ENCODE results near the gene NFAT5.

NFAT5 gene

DNA sequence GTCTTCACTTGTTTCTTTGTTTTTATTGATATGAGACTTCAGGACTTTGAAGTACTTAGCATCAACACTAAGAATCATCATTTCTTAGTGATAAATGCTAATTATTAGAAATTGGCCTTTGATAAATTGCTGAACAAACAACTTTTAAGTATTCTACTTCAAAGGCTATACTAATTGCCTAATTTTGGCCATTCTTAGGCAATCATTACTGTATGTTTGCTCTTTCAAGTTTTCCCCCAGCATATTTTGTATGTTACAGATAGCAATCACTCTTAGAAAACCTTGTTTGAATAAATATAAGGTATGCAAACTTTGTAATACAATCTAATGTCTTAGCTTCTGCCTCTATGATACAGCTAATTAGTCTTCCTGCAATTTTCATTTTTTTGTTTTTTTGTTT lies 114.6 kb downstream of the NFAT5 start:
- H2AFZ ChIP-seq (ENCODE audit: low read length) = no peak overlapping the region
- no peak overlapping the region for H3K23ac ChIP-seq (ENCODE audit: low read depth, low read length, poor library complexity)
- H3K27me3 ChIP-seq (ENCODE audit: control insufficient read depth in 3 of 3, insufficient read depth in 3 of 3, low read depth in 1 of 3, low read length in 3 of 3) = no peaks in the 10 kb centered on the region
- no peak overlapping the region for H4K91ac ChIP-seq (ENCODE audit: low read depth, low read length, poor library complexity)
- no peak overlapping the region for H3K14ac ChIP-seq (ENCODE audit: low read length)
- no peak overlapping the region for H2BK120ac ChIP-seq (ENCODE audit: low read depth, low read length)
- H3K4me1 ChIP-seq (ENCODE audit: control insufficient read depth in 2 of 2, insufficient read depth in 1 of 2, low read depth in 1 of 2, low read length in 2 of 2) = no peaks in the 10 kb centered on the region
- no peak overlapping the region for H3K4me3 ChIP-seq (ENCODE audit: low read length in 2 of 2)
- no peak overlapping the region for H3K27ac ChIP-seq (replicated peaks; ENCODE audit: low read length)
- DNase-seq (ENCODE audit: low spot score) = no peak
- H3K36me3 ChIP-seq (replicated peaks in 1 of 2; ENCODE audit: control insufficient read depth in 2 of 2, insufficient read depth in 2 of 2, low read length in 2 of 2) = peaks cover 3 to 79% of the 10 kb centered on the region in 2 donors
- H2AK5ac ChIP-seq (ENCODE audit: low read depth, low read length) = no peak overlapping the region
- no peaks in the 10 kb centered on the region for H3K79me1 ChIP-seq (ENCODE audit: low read depth, low read length)
- H4K8ac ChIP-seq (ENCODE audit: low read depth, low read length) = no peak overlapping the region
- no peak overlapping the region for H3K18ac ChIP-seq (ENCODE audit: low read length)
- no peak overlapping the region for H2BK5ac ChIP-seq (ENCODE audit: low read length)
- no peak overlapping the region for H2BK15ac ChIP-seq (ENCODE audit: low read length)
- H3K4me2 ChIP-seq (ENCODE audit: insufficient read depth, low read length, poor library complexity, severe bottlenecking) = no peak overlapping the region
- H2BK12ac ChIP-seq (ENCODE audit: low read length) = no peak overlapping the region
- no peak overlapping the region for H3K4ac ChIP-seq (ENCODE audit: low read length)
- H3K9me3 ChIP-seq (replicated peaks in 1 of 2; ENCODE audit: control insufficient read depth in 2 of 2, insufficient read depth in 1 of 2, low read depth in 1 of 2, low read length in 2 of 2) = no peaks in the 10 kb centered on the region
- no peak overlapping the region for H3K9ac ChIP-seq (ENCODE audit: low read depth, low read length, poor library complexity)

- Histone ChIP-seq H3K14ac (ENCODE audit: low read length) (no peak overlapping the region), H2BK15ac (ENCODE audit: low read length) (no peak overlapping the region), H3K4me2 (ENCODE audit: insufficient read depth, low read length, poor library complexity, severe bottlenecking) (no peak overlapping the region), H3K23ac (ENCODE audit: low read depth, low read length, poor library complexity) (no peak overlapping the region), H3K4me1 (ENCODE audit: control insufficient read depth in 2 of 2, insufficient read depth in 1 of 2, low read depth in 1 of 2, low read length in 2 of 2) (no peaks in the 10 kb centered on the region), H2AK5ac (ENCODE audit: low read depth, low read length) (no peak overlapping the region), H2BK12ac (ENCODE audit: low read length) (no peak overlapping the region), H4K8ac (ENCODE audit: low read depth, low read length) (no peak overlapping the region), H3K4me3 (ENCODE audit: low read length in 2 of 2) (no peak overlapping the region), H3K27ac (replicated peaks; ENCODE audit: low read length) (no peak overlapping the region), H3K4ac (ENCODE audit: low read length) (no peak overlapping the region), H3K79me1 (ENCODE audit: low read depth, low read length) (no peaks in the 10 kb centered on the region), H3K9ac (ENCODE audit: low read depth, low read length, poor library complexity) (no peak overlapping the region), H2BK5ac (ENCODE audit: low read length) (no peak overlapping the region), H3K36me3 (replicated peaks in 1 of 2; ENCODE audit: control insufficient read depth in 2 of 2, insufficient read depth in 2 of 2, low read length in 2 of 2) (peaks cover 17 to 63% of the 10 kb centered on the region in 2 donors), H2BK120ac (ENCODE audit: low read depth, low read length) (no peak overlapping the region), H3K9me3 (replicated peaks in 1 of 2; ENCODE audit: control insufficient read depth in 2 of 2, insufficient read depth in 1 of 2, low read depth in 1 of 2, low read length in 2 of 2) (no peaks in the 10 kb centered on the region), H3K27me3 (ENCODE audit: control insufficient read depth in 3 of 3, insufficient read depth in 3 of 3, low read depth in 1 of 3, low read length in 3 of 3) (no peaks in the 10 kb centered on the region), H4K91ac (ENCODE audit: low read depth, low read length, poor library complexity) (no peak overlapping the region), H2AFZ (ENCODE audit: low read length) (no peak overlapping the region), H3K18ac (ENCODE audit: low read length) (no peak overlapping the region)
- no CpG with 5 or more reads among the region's 2 CpGs for WGBS, 2 donors (ENCODE audit: extremely low coverage in 2 of 2, insufficient read length in 2 of 2, insufficient replicate concordance in 1 of 2)
- DNase-seq (ENCODE audit: low spot score) = no peak
Measured at GRCh38 chr16:69688589-69688988, 122.8 kb downstream of the NFAT5 start.

DNA sequence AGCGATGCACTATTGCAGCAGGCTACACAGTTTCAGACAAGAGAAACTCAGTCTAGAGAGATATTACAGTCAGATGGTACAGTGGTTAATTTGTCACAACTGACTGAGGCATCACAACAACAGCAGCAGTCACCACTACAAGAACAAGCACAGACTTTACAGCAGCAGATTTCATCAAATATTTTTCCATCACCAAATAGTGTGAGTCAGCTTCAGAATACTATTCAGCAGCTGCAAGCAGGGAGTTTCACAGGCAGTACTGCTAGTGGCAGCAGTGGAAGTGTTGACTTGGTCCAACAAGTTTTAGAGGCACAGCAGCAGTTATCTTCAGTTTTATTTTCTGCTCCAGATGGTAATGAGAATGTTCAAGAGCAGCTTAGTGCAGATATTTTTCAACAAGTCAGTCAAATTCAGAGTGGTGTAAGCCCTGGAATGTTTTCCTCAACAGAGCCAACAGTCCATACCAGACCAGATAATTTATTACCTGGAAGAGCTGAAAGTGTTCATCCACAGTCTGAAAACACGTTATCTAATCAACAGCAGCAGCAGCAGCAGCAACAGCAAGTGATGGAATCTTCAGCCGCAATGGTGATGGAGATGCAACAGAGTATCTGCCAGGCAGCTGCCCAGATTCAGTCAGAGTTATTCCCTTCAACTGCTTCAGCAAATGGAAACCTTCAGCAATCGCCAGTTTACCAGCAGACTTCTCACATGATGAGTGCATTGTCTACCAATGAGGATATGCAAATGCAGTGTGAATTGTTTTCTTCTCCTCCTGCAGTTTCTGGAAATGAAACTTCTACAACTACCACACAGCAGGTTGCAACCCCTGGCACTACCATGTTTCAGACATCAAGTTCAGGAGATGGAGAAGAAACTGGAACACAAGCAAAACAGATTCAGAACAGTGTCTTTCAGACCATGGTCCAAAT lies 126.5 kb downstream of the NFAT5 start:
- DNase-seq (ENCODE audit: low spot score) = no peak

DNA sequence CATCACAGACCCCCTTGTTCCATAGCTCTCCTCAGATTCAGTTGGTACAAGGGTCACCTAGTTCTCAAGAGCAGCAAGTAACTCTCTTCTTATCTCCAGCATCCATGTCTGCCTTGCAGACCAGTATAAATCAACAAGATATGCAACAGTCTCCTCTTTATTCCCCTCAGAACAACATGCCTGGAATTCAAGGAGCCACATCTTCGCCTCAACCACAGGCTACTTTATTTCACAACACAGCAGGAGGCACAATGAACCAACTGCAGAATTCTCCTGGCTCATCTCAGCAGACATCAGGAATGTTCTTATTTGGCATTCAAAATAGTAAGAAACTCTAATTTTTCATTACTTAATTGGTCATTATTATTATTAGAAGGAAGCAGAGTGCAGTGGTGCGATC lies 128.2 kb downstream of the NFAT5 start:
- no peak overlapping the region for H3K9ac ChIP-seq (ENCODE audit: low read depth, low read length, poor library complexity)
- H3K9me3 ChIP-seq (replicated peaks in 1 of 2; ENCODE audit: control insufficient read depth in 2 of 2, insufficient read depth in 1 of 2, low read depth in 1 of 2, low read length in 2 of 2) = no peaks in the 10 kb centered on the region
- no peak overlapping the region for H3K4me2 ChIP-seq (ENCODE audit: insufficient read depth, low read length, poor library complexity, severe bottlenecking)
- no peak overlapping the region for H4K91ac ChIP-seq (ENCODE audit: low read depth, low read length, poor library complexity)
- no peak overlapping the region for H3K18ac ChIP-seq (ENCODE audit: low read length)
- peaks cover 29 to 83% of the 10 kb centered on the region in 2 donors for H3K36me3 ChIP-seq (replicated peaks in 1 of 2; ENCODE audit: control insufficient read depth in 2 of 2, insufficient read depth in 2 of 2, low read length in 2 of 2)
- H3K4me3 ChIP-seq (ENCODE audit: low read length in 2 of 2) = no peak overlapping the region
- peaks cover 0 to 2% of the 10 kb centered on the region in 2 donors for H3K4me1 ChIP-seq (ENCODE audit: control insufficient read depth in 2 of 2, insufficient read depth in 1 of 2, low read depth in 1 of 2, low read length in 2 of 2)
- DNase-seq (ENCODE audit: low spot score) = no peak
- no peaks in the 10 kb centered on the region for H3K27me3 ChIP-seq (ENCODE audit: control insufficient read depth in 3 of 3, insufficient read depth in 3 of 3, low read depth in 1 of 3, low read length in 3 of 3)
- no peak overlapping the region for H3K23ac ChIP-seq (ENCODE audit: low read depth, low read length, poor library complexity)
- WGBS, 2 donors (ENCODE audit: extremely low coverage in 2 of 2, insufficient read length in 2 of 2, insufficient replicate concordance in 1 of 2) = no CpG with 5 or more reads among the region's 2 CpGs
- H4K8ac ChIP-seq (ENCODE audit: low read depth, low read length) = no peak overlapping the region
- H3K27ac ChIP-seq (replicated peaks; ENCODE audit: low read length) = no peak overlapping the region
- no peak overlapping the region for H2AFZ ChIP-seq (ENCODE audit: low read length)
- no peak overlapping the region for H2BK120ac ChIP-seq (ENCODE audit: low read depth, low read length)
- no peak overlapping the region for H2AK5ac ChIP-seq (ENCODE audit: low read depth, low read length)
- H2BK12ac ChIP-seq (ENCODE audit: low read length) = no peak overlapping the region
- no peaks in the 10 kb centered on the region for H3K79me1 ChIP-seq (ENCODE audit: low read depth, low read length)
- no peak overlapping the region for H2BK5ac ChIP-seq (ENCODE audit: low read length)
- no peak overlapping the region for H3K4ac ChIP-seq (ENCODE audit: low read length)
- no peak overlapping the region for H3K14ac ChIP-seq (ENCODE audit: low read length)
- H2BK15ac ChIP-seq (ENCODE audit: low read length) = no peak overlapping the region

More for the DNA sequence above, 126.5 kb downstream of the NFAT5 start:
- H3K9ac ChIP-seq (ENCODE audit: low read depth, low read length, poor library complexity) = no peak overlapping the region
- H2BK5ac ChIP-seq (ENCODE audit: low read length) = no peak overlapping the region
- H3K18ac ChIP-seq (ENCODE audit: low read length) = no peak overlapping the region
- no peaks in the 10 kb centered on the region for H3K79me1 ChIP-seq (ENCODE audit: low read depth, low read length)
- no peak overlapping the region for H3K4me3 ChIP-seq (ENCODE audit: low read length in 2 of 2)
- H3K4me1 ChIP-seq (ENCODE audit: control insufficient read depth in 2 of 2, insufficient read depth in 1 of 2, low read depth in 1 of 2, low read length in 2 of 2) = no peaks in the 10 kb centered on the region
- no peak overlapping the region for H4K8ac ChIP-seq (ENCODE audit: low read depth, low read length)
- H2BK120ac ChIP-seq (ENCODE audit: low read depth, low read length) = no peak overlapping the region
- H4K91ac ChIP-seq (ENCODE audit: low read depth, low read length, poor library complexity) = no peak overlapping the region
- no peak overlapping the region for H2BK15ac ChIP-seq (ENCODE audit: low read length)
- H3K23ac ChIP-seq (ENCODE audit: low read depth, low read length, poor library complexity) = no peak overlapping the region
- no peaks in the 10 kb centered on the region for H3K27me3 ChIP-seq (ENCODE audit: control insufficient read depth in 3 of 3, insufficient read depth in 3 of 3, low read depth in 1 of 3, low read length in 3 of 3)
- H3K4me2 ChIP-seq (ENCODE audit: insufficient read depth, low read length, poor library complexity, severe bottlenecking) = no peak overlapping the region
- H3K27ac ChIP-seq (replicated peaks; ENCODE audit: low read length) = no peak overlapping the region
- no peak overlapping the region for H2BK12ac ChIP-seq (ENCODE audit: low read length)
- no peak overlapping the region for H2AK5ac ChIP-seq (ENCODE audit: low read depth, low read length)
- H3K9me3 ChIP-seq (replicated peaks in 1 of 2; ENCODE audit: control insufficient read depth in 2 of 2, insufficient read depth in 1 of 2, low read depth in 1 of 2, low read length in 2 of 2) = no peaks in the 10 kb centered on the region
- H3K4ac ChIP-seq (ENCODE audit: low read length) = no peak overlapping the region
- no peak overlapping the region for H3K14ac ChIP-seq (ENCODE audit: low read length)
- peaks cover 29 to 74% of the 10 kb centered on the region in 2 donors for H3K36me3 ChIP-seq (replicated peaks in 1 of 2; ENCODE audit: control insufficient read depth in 2 of 2, insufficient read depth in 2 of 2, low read length in 2 of 2)
- no CpG with 5 or more reads among the region's 4 CpGs for WGBS, 2 donors (ENCODE audit: extremely low coverage in 2 of 2, insufficient read length in 2 of 2, insufficient replicate concordance in 1 of 2)
- H2AFZ ChIP-seq (ENCODE audit: low read length) = no peak overlapping the region
